Measurements from ENCODE around the gene UBE2E3.

The UBE2E3 gene

DNA sequence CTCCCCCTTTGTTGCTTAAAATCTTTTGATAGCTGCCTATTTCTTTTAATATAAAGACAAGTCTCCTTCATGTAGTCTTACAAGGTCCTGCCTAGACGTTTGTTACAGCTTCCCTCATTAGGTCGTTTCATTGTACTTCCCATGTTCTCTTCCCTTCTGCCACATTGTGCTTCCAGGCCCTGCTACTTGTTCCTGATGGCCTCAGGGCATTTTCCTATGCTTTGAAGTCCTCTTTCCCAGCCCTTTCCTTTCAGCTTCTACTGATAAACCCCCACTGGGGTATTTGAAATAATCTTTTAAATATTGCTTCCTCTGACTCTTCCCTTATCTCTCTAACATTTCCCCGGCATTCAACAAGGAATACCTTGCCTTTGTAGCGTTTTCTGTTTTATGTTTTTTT lies 67.4 kb downstream of the UBE2E3 start:
- H3K79me2 ChIP-seq (ENCODE audit: low read length) = no peaks in the 10 kb centered on the region
- peaks cover 10% of the 10 kb centered on the region for H3K4me1 ChIP-seq (ENCODE audit: low read length)
- H2AFZ ChIP-seq (ENCODE audit: low read depth, low read length) = no peak overlapping the region
- H3K9ac ChIP-seq (ENCODE audit: low read length) = no peak overlapping the region
- H4K20me1 ChIP-seq (ENCODE audit: insufficient read depth, low read length) = no peaks in the 10 kb centered on the region
- TF ChIP-seq CTCF (IDR thresholded peaks at IDR 0.05; ENCODE audit: low read depth, low read length) (no peak), EZH2phosphoT487 (IDR thresholded peaks at IDR 0.05; ENCODE audit: low read depth) (no peak)
- no peaks in the 10 kb centered on the region for H3K36me3 ChIP-seq (replicated peaks; ENCODE audit: low read depth, low read length)
- H3K4me3 ChIP-seq (ENCODE audit: low read length) = no peak overlapping the region
- no peaks in the 10 kb centered on the region for H3K27me3 ChIP-seq (ENCODE audit: low read depth, low read length)
- H3K4me2 ChIP-seq (ENCODE audit: low read length) = no peak overlapping the region
- no peak overlapping the region for H3K27ac ChIP-seq (ENCODE audit: low read length)
- no peaks in the 10 kb centered on the region for H3K9me3 ChIP-seq (ENCODE audit: insufficient read depth, low read length)

DNA sequence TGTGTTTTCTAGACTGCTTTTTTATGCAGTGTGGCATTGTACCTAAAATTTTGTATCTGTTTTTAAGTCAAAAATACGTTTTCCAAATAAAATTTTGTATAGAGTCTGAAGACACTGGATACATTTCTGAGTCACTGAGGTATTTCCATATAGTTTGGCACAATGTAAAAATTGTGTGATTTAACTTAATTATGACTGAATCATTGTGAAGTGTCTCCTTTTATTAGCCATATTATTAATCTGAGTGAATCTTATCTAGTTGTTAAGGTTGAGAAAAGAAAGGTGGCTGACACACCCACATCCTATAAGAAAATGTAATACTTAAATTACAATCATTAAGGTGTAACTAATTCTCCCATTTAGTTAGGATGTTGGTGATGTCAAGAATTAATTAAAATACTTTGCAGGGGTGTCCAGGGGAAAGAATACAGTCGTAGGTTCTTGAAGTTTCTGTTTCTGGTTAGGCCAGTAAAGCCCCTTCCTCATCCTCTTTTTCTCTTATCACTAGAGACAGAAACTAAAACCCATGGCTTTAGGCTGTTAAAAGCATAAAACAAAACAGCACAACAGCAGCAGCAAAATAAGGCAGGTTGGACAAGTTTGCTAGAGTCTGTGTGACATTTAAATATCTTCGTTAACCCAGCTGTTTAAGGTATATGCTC lies 71.6 kb downstream of the UBE2E3 start:
- TF ChIP-seq EZH2phosphoT487 (IDR thresholded peaks at IDR 0.05; ENCODE audit: low read depth) (no peak), CTCF (IDR thresholded peaks at IDR 0.05; ENCODE audit: low read depth, low read length) (no peak)
- Histone ChIP-seq H3K4me2 (ENCODE audit: low read length) (no peak overlapping the region), H3K9ac (ENCODE audit: low read length) (no peak overlapping the region), H2AFZ (ENCODE audit: low read depth, low read length) (no peak overlapping the region), H3K9me3 (ENCODE audit: insufficient read depth, low read length) (no peaks in the 10 kb centered on the region), H3K79me2 (ENCODE audit: low read length) (no peaks in the 10 kb centered on the region; the same call in 1 of the 2 replicates), H3K36me3 (replicated peaks; ENCODE audit: low read depth, low read length) (no peaks in the 10 kb centered on the region), H3K4me1 (ENCODE audit: low read length) (peaks cover 11% of the 10 kb centered on the region), H4K20me1 (ENCODE audit: insufficient read depth, low read length) (no peaks in the 10 kb centered on the region), H3K4me3 (ENCODE audit: low read length) (no peak overlapping the region), H3K27me3 (ENCODE audit: low read depth, low read length) (no peaks in the 10 kb centered on the region), H3K27ac (ENCODE audit: low read length) (no peak overlapping the region)

DNA sequence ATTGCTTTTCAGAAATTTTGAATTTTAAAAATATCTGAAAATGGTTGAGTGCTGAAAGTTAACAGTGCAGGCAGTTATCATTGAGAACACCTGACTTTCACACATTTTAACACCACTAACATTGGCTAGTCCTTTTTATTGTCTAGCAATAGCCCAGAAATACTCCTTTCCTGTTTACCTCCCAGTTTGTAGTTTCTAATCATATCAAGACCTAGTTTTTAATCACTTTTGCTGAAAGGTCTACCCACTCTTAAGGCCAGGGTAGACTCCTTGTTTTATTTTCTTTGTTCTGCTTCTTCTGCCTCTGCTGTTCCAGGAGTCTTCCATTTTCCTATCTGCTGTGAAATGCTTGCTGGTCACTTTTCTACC lies 72.1 kb downstream of the UBE2E3 start:
- TF ChIP-seq CTCF (IDR thresholded peaks at IDR 0.05; ENCODE audit: low read depth, low read length) (no peak), EZH2phosphoT487 (IDR thresholded peaks at IDR 0.05; ENCODE audit: low read depth) (no peak)
- no peak overlapping the region for H2AFZ ChIP-seq (ENCODE audit: low read depth, low read length)
- no peaks in the 10 kb centered on the region for H3K27me3 ChIP-seq (ENCODE audit: low read depth, low read length)
- H3K4me3 ChIP-seq (ENCODE audit: low read length) = no peak overlapping the region
- no peaks in the 10 kb centered on the region for H3K9me3 ChIP-seq (ENCODE audit: insufficient read depth, low read length)
- no peak overlapping the region for H3K4me2 ChIP-seq (ENCODE audit: low read length)
- H3K79me2 ChIP-seq (ENCODE audit: low read length) = no peaks in the 10 kb centered on the region; the same call in 1 of the 2 replicates
- no peak overlapping the region for H3K9ac ChIP-seq (ENCODE audit: low read length)
- H3K4me1 ChIP-seq (ENCODE audit: low read length) = peaks cover 11% of the 10 kb centered on the region
- no peaks in the 10 kb centered on the region for H3K36me3 ChIP-seq (replicated peaks; ENCODE audit: low read depth, low read length)
- H3K27ac ChIP-seq (ENCODE audit: low read length) = no peak overlapping the region
- H4K20me1 ChIP-seq (ENCODE audit: insufficient read depth, low read length) = no peaks in the 10 kb centered on the region

DNA sequence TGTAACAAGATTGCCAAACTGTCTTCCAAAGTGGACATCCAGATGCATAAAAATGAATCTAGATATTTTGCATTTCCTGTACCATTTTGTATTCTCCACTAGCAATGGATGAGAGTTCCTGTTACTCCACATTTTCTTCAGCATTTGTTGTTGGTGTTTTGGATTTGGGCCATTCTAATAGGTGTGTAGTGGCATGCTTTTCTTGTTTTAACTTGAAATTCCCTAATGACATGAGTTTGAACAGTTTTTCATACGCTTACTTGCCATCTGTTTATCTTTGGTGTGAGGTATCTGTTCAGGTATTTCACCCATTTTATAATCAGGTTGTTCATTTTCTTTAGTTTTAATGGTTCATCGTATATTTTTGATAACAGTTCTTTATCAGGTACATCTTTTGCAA lies 73.9 kb downstream of the UBE2E3 start:
- Histone ChIP-seq H3K9ac (ENCODE audit: low read length) (no peak overlapping the region), H2AFZ (ENCODE audit: low read depth, low read length) (no peak overlapping the region), H3K9me3 (ENCODE audit: insufficient read depth, low read length) (no peaks in the 10 kb centered on the region), H3K27me3 (ENCODE audit: low read depth, low read length) (no peaks in the 10 kb centered on the region), H3K4me2 (ENCODE audit: low read length) (no peak overlapping the region), H4K20me1 (ENCODE audit: insufficient read depth, low read length) (no peaks in the 10 kb centered on the region), H3K79me2 (ENCODE audit: low read length) (no peaks in the 10 kb centered on the region; the same call in 1 of the 2 replicates), H3K27ac (ENCODE audit: low read length) (no peak overlapping the region), H3K4me1 (ENCODE audit: low read length) (peaks cover 11% of the 10 kb centered on the region), H3K36me3 (replicated peaks; ENCODE audit: low read depth, low read length) (no peaks in the 10 kb centered on the region), H3K4me3 (ENCODE audit: low read length) (no peak overlapping the region)
- TF ChIP-seq EZH2phosphoT487 (IDR thresholded peaks at IDR 0.05; ENCODE audit: low read depth) (no peak), CTCF (IDR thresholded peaks at IDR 0.05; ENCODE audit: low read depth, low read length) (no peak)
